Parathyroid adenoma (tissue), 2 donors: ENCODE results near the gene HECW1.

Source experiments
- H2AFZ ChIP-seq: fragments of 300-600 bp; sonication (generic); one replicate; pipeline ENCODE4 v1.7.0; 2017; ENCODE audit warnings: antibody characterized with exemption, mild to moderate bottlenecking
- H3K27ac ChIP-seq: fragments of 300-600 bp; sonication (generic); one replicate; pipeline ENCODE4 v1.7.0; 2017
- H3K27me3 ChIP-seq: fragments of 300-600 bp; sonication (generic); one replicate; pipeline ENCODE4 v1.7.0; 2017; ENCODE audit warnings: low read length; ENCODE audit not compliant: control insufficient read depth, insufficient read depth
- H3K36me3 ChIP-seq: fragments of 300-600 bp; sonication (generic); one replicate; pipeline ENCODE4 v1.7.0; 2017; ENCODE audit warnings: low read length; ENCODE audit not compliant: control insufficient read depth, insufficient read depth
- H3K4me1 ChIP-seq: fragments of 300-600 bp; sonication (generic); one replicate; pipeline ENCODE4 v1.7.0; 2017; ENCODE audit warnings: control low read depth
- H3K4me2 ChIP-seq: fragments of 300-600 bp; sonication (generic); one replicate; pipeline ENCODE4 v1.7.0; 2017; ENCODE audit warnings: low read length
- H3K4me3 ChIP-seq: fragments of 300-600 bp; sonication (generic); one replicate; pipeline ENCODE4 v1.7.0; 2017; ENCODE audit warnings: low read depth, low read length
- H3K79me2 ChIP-seq: fragments of 300-600 bp; sonication (generic); one replicate; pipeline ENCODE4 v1.7.0; 2017; ENCODE audit warnings: control low read depth
- H3K9ac ChIP-seq: fragments of 300-600 bp; sonication (generic); one replicate; pipeline ENCODE4 v1.7.0; 2017; ENCODE audit warnings: mild to moderate bottlenecking
- H3K9me3 ChIP-seq: fragments of 300-600 bp; sonication (generic); one replicate; pipeline ENCODE4 v1.7.0; 2017; ENCODE audit warnings: low read length; ENCODE audit not compliant: control insufficient read depth
- CTCF ChIP-seq: fragments of 300-600 bp; sonication (generic); IDR thresholded peaks from one replicate; pipeline ENCODE4 v1.7.0; 2017; ENCODE audit warnings: antibody characterized with exemption, mild to moderate bottlenecking
- donor health status: primary hyperparathyroidism.

The HECW1 gene

GRCh38 chr7:43260980-43261878 lies 148.8 kb downstream of the HECW1 start:
- Histone ChIP-seq H3K36me3 (no peaks in the 10 kb centered on the region), H3K79me2 (no peaks in the 10 kb centered on the region), H3K27me3 (no peaks in the 10 kb centered on the region), H3K4me2 (no peak overlapping the region), H3K4me3 (no peak overlapping the region), H3K9me3 (no peaks in the 10 kb centered on the region), H2AFZ (peak overlapping the region; percentile 18), H3K9ac (no peak overlapping the region), H3K27ac (no peak overlapping the region), H3K4me1 (no peaks in the 10 kb centered on the region)
- TF ChIP-seq CTCF = peak; percentile 92

GRCh38 chr7:43265139-43265538 lies 152.7 kb downstream of the HECW1 start:
- Histone ChIP-seq H3K27me3 (no peaks in the 10 kb centered on the region), H3K9me3 (no peaks in the 10 kb centered on the region), H3K27ac (no peak overlapping the region), H3K9ac (no peak overlapping the region), H3K4me1 (no peaks in the 10 kb centered on the region), H3K4me3 (no peak overlapping the region), H3K4me2 (no peak overlapping the region), H2AFZ (no peak overlapping the region), H3K79me2 (no peaks in the 10 kb centered on the region), H3K36me3 (no peaks in the 10 kb centered on the region)
- TF ChIP-seq CTCF = no peak

GRCh38 chr7:43273939-43274719 lies 161.7 kb downstream of the HECW1 start:
- Histone ChIP-seq H3K27ac (no peak overlapping the region), H3K36me3 (no peaks in the 10 kb centered on the region), H3K9me3 (no peaks in the 10 kb centered on the region), H3K4me2 (no peak overlapping the region), H3K4me1 (no peaks in the 10 kb centered on the region), H3K9ac (no peak overlapping the region), H3K79me2 (no peaks in the 10 kb centered on the region), H3K4me3 (no peak overlapping the region), H3K27me3 (no peaks in the 10 kb centered on the region), H2AFZ (no peak overlapping the region)
- TF ChIP-seq CTCF = no peak

DNA sequence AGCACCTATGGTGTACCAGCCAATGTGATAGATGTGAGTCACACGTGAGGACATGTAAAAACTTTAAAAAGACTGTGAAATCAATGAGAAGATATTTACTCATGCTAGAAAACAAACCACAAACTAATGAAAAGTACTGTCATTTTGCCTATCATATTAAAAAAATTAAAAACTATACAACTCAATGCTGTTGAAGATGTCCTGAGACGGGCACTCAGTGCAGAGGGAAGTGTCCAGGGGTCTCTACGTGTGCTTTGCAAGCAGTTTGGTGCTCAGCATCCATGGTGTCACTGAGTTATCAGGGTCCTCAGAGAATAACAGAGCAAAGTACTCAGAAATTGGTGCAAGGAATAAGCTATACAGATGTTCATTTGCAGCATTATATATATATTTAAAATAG lies 162.3 kb downstream of the HECW1 start:
- Histone ChIP-seq H3K79me2 (no peaks in the 10 kb centered on the region), H3K4me3 (no peak overlapping the region), H3K4me2 (no peak overlapping the region), H3K9me3 (no peaks in the 10 kb centered on the region), H3K27me3 (no peaks in the 10 kb centered on the region), H3K36me3 (no peaks in the 10 kb centered on the region), H3K9ac (no peak overlapping the region), H2AFZ (no peak overlapping the region), H3K27ac (no peak overlapping the region), H3K4me1 (no peaks in the 10 kb centered on the region)
- TF ChIP-seq CTCF = no peak
